ENCODE measurements around the gene ARIH1. TPM values are rescaled to one million over a fixed set of nuclear protein-coding genes. Genes with fewer than 3 reads are reported as not detected.
"Not testable (repeated sequence)": the region's sequence is repeated elsewhere in the genome, so short reads cannot be mapped to it uniquely, and the experiment has no call there.

ARIH1 gene
- total RNA-seq, 2 experiments from 2014 or later, result 152 to 160 TPM

- not testable (repeated sequence) for H3K27ac Mint-ChIP-seq, H3K4me3 Mint-ChIP-seq, DNase-seq, H3K27me3 Mint-ChIP-seq, H3K36me3 Mint-ChIP-seq, H3K9me3 Mint-ChIP-seq, H3K4me1 Mint-ChIP-seq
Measured at GRCh38 chr15:72629068-72629570, 155.0 kb downstream of the ARIH1 start.

- H3K9me3 Mint-ChIP-seq, result not testable (repeated sequence)
Measured at GRCh38 chr15:72636519-72637282, 162.6 kb downstream of the ARIH1 start.

GRCh38 chr15:72639759-72640483, 165.8 kb downstream of the ARIH1 start:
- DNase-seq, H3K36me3 Mint-ChIP-seq, H3K9me3 Mint-ChIP-seq, H3K27me3 Mint-ChIP-seq, H3K4me3 Mint-ChIP-seq, H3K27ac Mint-ChIP-seq, H3K4me1 Mint-ChIP-seq: not testable (repeated sequence)

More at GRCh38 chr15:72636519-72637282, 162.6 kb downstream of the ARIH1 start:
- not testable (repeated sequence) for H3K27me3 Mint-ChIP-seq, H3K4me1 Mint-ChIP-seq, H3K27ac Mint-ChIP-seq, H3K36me3 Mint-ChIP-seq
- DNase-seq, result peak; percentile 79
- H3K4me3 Mint-ChIP-seq, result peak overlapping the region; percentile 45

- not testable (repeated sequence) for H3K4me3 Mint-ChIP-seq, H3K27ac Mint-ChIP-seq, H3K27me3 Mint-ChIP-seq, H3K36me3 Mint-ChIP-seq, H3K9me3 Mint-ChIP-seq, DNase-seq, H3K4me1 Mint-ChIP-seq
Measured at GRCh38 chr15:72642271-72642670, 168.1 kb downstream of the ARIH1 start.

GRCh38 chr15:72648631-72649253, 174.6 kb downstream of the ARIH1 start:
- H3K27ac Mint-ChIP-seq, H3K9me3 Mint-ChIP-seq, H3K4me1 Mint-ChIP-seq, DNase-seq, H3K4me3 Mint-ChIP-seq, H3K27me3 Mint-ChIP-seq, H3K36me3 Mint-ChIP-seq: not testable (repeated sequence)

Other genes starting within 250 kb of the ARIH1 start
- gene PKM, start 243.1 kb upstream of the ARIH1 start, total RNA-seq, result 1,000 to 10,000 TPM; 2,301 to 2,323 TPM
- 10 to 100 TPM; 43.0 to 47.3 TPM for gene PARP6, start 201.8 kb upstream of the ARIH1 start, total RNA-seq
- under 1 TPM; 0.16 TPM for gene CELF6, start 154.2 kb upstream of the ARIH1 start, total RNA-seq
- gene HEXA, start 98.3 kb upstream of the ARIH1 start, total RNA-seq, result 10 to 100 TPM; 61.3 to 66.2 TPM
- gene TMEM202, start 76.0 kb upstream of the ARIH1 start, total RNA-seq, result not detected
- gene GOLGA6B, start 180.4 kb downstream of the ARIH1 start, total RNA-seq, result not detected
- under 1 TPM in 1 of 2 experiments, not detected in 1; 0.26 TPM for gene HIGD2B, start 211.9 kb downstream of the ARIH1 start, total RNA-seq
- 10 to 100 TPM; 11.4 to 13.6 TPM for gene BBS4, start 211.9 kb downstream of the ARIH1 start, total RNA-seq

Measured in activated naive CD8-positive, alpha-beta T cell treated with anti-CD3 and anti-CD28 coated beads for 36 hours (primary cell).